ENCODE data around the gene SLC25A11. TPM values are rescaled to one million over a fixed set of nuclear protein-coding genes. Genes with fewer than 3 reads are reported as not detected.
A peak's percentile ranks its signal among the peaks of the same experiment; 100 is the strongest.

Gene SLC25A11
- total RNA-seq, 2 donors from 2014 or later, result 40.4 to 43.8 TPM

DNA sequence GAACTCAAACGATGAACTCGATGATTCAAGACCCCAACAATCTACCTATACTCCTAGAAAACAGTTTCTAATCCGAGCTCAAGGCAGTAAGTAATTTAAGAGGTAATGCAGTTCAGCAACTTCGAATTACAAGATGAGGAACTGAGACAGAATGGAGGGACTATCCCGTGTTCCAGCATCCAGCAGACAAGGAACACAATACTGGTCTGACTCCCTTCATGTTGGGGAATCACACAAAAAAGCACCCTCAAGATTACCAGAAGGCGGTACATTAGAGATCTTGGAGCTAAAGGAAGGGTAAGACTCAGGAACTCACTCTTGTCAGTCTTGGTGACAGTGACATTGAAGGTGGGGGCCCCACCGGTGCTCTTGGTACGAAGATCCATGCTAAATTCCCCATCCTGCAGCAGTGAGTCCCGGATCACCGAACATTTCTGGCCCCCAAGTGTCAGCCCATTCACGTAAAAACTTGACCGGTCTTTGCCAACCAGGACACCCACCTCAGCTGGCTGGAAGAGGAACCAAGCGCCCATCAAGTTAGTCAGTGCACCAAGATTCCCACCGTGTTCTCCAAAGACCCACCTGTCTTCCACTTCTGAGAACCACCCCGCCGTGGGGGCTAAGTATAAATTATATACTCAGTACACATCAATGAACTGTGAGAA, 6.6 kb upstream of the SLC25A11 start:
- H3K36me3 Mint-ChIP-seq (ENCODE audit: insufficient read depth in 2 of 2), result peaks cover 32 to 46% of the 10 kb centered on the region in 2 donors
- peaks cover 68% of the 10 kb centered on the region for H3K4me1 Mint-ChIP-seq (ENCODE audit: low read depth)
- no peaks in the 10 kb centered on the region for H3K27me3 Mint-ChIP-seq (ENCODE audit: low read depth)
- no peak for ATAC-seq (replicated peaks in 1 of 2)
- no peaks in the 10 kb centered on the region for H3K9me3 Mint-ChIP-seq
- peak overlapping the region; percentile 95 for H3K27ac Mint-ChIP-seq
- H3K4me3 Mint-ChIP-seq, result peak overlapping the region; percentile 93 to 98
- no peak for DNase-seq

- Mint-ChIP-seq H3K4me3 (peak overlapping the region; percentile 93 to 98), H3K27me3 (ENCODE audit: low read depth) (no peaks in the 10 kb centered on the region), H3K9me3 (no peaks in the 10 kb centered on the region), H3K36me3 (ENCODE audit: insufficient read depth in 2 of 2) (peaks cover 35 to 51% of the 10 kb centered on the region in 2 donors), H3K27ac (peak overlapping the region; percentile 95), H3K4me1 (ENCODE audit: low read depth) (peaks cover 68% of the 10 kb centered on the region)
- DNase-seq, result no peak
- no peak for ATAC-seq (replicated peaks in 1 of 2)
Observed at GRCh38 chr17:4945944-4946280, 6.1 kb upstream of the SLC25A11 start.

GRCh38 chr17:4945176-4945943, 5.5 kb upstream of the SLC25A11 start:
- ATAC-seq (replicated peaks in 1 of 2), result peak; percentile 44 to 54
- peaks cover 63% of the 10 kb centered on the region for H3K4me1 Mint-ChIP-seq (ENCODE audit: low read depth)

DNA sequence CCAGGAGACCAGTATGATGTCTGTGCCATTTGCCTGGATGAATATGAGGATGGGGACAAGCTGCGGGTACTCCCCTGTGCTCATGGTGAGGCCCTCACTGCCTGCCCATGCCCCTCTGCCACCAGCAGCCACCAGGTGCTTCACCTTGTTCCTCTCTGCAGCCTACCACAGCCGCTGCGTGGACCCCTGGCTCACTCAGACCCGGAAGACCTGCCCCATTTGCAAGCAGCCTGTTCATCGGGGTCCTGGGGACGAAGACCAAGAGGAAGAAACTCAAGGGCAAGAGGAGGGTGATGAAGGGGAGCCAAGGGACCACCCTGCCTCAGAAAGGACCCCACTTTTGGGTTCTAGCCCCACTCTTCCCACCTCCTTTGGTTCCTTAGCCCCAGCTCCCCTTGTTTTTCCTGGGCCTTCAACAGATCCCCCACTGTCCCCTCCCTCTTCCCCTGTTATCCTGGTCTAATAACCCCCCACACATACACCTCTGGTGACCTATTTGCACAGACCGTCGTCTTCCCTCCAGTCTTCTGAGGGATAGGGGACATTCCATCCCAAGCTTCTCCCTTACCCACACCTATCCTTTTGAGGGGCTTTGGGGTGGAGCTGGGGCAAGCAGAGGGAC, 4.8 kb upstream of the SLC25A11 start:
- Mint-ChIP-seq H3K4me1 (ENCODE audit: low read depth) (peaks cover 61% of the 10 kb centered on the region), H3K4me3 (peak overlapping the region; percentile 93 to 98), H3K9me3 (no peaks in the 10 kb centered on the region), H3K36me3 (ENCODE audit: insufficient read depth in 2 of 2) (peaks cover 39 to 59% of the 10 kb centered on the region in 2 donors), H3K27ac (peak overlapping the region; percentile 94), H3K27me3 (ENCODE audit: low read depth) (no peaks in the 10 kb centered on the region)
- ATAC-seq (replicated peaks in 1 of 2) (no peak), DNase-seq (peak; percentile 35 to 48)

More at GRCh38 chr17:4945176-4945943, 5.5 kb upstream of the SLC25A11 start:
- DNase-seq, result peak; percentile 90 to 93
- no peaks in the 10 kb centered on the region for H3K9me3 Mint-ChIP-seq
- peak overlapping the region; percentile 94 for H3K27ac Mint-ChIP-seq
- peak overlapping the region; percentile 93 to 98 for H3K4me3 Mint-ChIP-seq
- peaks cover 37 to 55% of the 10 kb centered on the region in 2 donors for H3K36me3 Mint-ChIP-seq (ENCODE audit: insufficient read depth in 2 of 2)
- H3K27me3 Mint-ChIP-seq (ENCODE audit: low read depth), result no peaks in the 10 kb centered on the region

DNA sequence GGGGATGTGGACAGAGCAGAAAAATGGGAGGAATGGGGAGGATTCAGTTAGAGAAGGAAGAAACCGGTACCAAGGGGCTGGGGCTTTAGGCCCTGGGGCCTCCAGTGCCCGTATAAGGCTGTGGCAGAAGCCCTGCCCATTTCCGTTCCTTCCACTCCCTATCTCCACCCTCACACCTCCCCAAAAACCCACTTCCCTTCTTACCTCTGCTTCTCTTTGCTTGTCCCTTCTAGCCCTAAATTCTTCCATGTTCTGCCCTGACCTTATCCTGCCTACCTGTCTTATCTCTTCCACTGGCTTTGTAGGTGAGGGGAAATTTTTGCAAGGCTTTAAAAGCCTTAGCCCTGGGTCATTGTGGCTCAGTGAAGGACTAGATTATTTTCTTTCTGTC, 4.3 kb upstream of the SLC25A11 start:
- Mint-ChIP-seq H3K36me3 (ENCODE audit: insufficient read depth in 2 of 2) (peaks cover 39 to 59% of the 10 kb centered on the region in 2 donors), H3K4me1 (ENCODE audit: low read depth) (peaks cover 62% of the 10 kb centered on the region), H3K4me3 (peak overlapping the region; percentile 93 to 98), H3K9me3 (no peaks in the 10 kb centered on the region), H3K27me3 (ENCODE audit: low read depth) (no peaks in the 10 kb centered on the region), H3K27ac (peak overlapping the region; percentile 94)
- DNase-seq, result peak; percentile 66 to 73
- peak; percentile 12 for ATAC-seq (replicated peaks in 1 of 2)

DNA sequence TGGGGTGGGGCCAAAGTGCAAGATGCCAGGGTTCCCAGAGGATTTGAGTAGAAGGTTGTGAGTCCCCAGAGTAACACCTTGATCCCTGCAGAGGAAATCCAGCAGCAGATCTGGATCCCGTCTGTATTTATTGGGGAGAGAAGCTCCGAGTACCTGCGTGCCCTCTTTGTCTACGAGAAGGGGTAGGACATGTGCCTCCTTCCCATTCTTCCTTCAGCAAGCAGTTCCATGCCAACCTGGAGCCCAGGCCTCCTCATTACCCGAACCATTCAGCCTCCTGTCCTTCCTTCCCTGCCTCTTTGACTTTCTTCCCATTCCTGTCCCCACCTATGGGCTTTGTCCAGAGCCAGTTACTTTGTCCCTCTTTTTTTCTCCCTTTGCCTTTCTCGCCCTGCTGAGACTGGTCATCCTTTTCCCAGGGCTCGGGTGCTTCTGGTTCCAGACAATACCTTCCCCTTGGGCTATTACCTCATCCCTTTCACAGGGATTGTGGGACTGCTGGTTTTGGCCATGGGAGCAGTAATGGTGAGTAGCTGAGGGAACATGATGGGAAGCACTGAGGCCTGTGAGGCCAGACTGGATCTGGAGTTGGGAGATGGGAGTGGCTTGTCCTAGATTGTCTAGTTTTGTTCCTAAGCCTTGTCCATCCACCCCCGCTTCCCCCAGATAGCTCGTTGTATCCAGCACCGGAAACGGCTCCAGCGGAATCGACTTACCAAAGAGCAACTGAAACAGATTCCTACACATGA, 3.1 kb upstream of the SLC25A11 start:
- peaks cover 73% of the 10 kb centered on the region for H3K4me1 Mint-ChIP-seq (ENCODE audit: low read depth)
- DNase-seq, result no peak
- no peaks in the 10 kb centered on the region for H3K9me3 Mint-ChIP-seq
- H3K36me3 Mint-ChIP-seq (ENCODE audit: insufficient read depth in 2 of 2), result peaks cover 41 to 59% of the 10 kb centered on the region in 2 donors
- H3K27ac Mint-ChIP-seq, result peak overlapping the region; percentile 26
- peak overlapping the region; percentile 93 to 98 for H3K4me3 Mint-ChIP-seq
- H3K27me3 Mint-ChIP-seq (ENCODE audit: low read depth), result no peaks in the 10 kb centered on the region
- ATAC-seq (replicated peaks in 1 of 2), result no peak

DNA sequence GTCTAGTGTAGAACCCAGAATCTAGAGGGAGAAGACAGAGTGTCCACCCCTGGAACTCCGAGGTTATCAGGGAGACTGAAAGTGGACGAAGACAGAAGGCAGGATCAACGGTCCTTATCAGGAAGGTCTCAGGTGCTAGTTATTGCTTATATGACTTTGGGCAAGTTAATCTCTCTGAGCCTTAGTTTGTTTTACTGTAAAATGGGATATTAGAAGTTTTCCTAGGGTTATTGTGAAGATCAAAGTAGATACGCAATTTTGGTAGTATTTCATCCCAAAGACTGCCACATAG, 1.4 kb upstream of the SLC25A11 start:
- peaks cover 66% of the 10 kb centered on the region for H3K4me1 Mint-ChIP-seq (ENCODE audit: low read depth)
- DNase-seq (no peak), ATAC-seq (replicated peaks in 1 of 2) (no peak)
- peaks cover 34 to 57% of the 10 kb centered on the region in 2 donors for H3K36me3 Mint-ChIP-seq (ENCODE audit: insufficient read depth in 2 of 2)
- H3K27ac Mint-ChIP-seq, result peak overlapping the region; percentile 99
- no peaks in the 10 kb centered on the region for H3K27me3 Mint-ChIP-seq (ENCODE audit: low read depth)
- no peaks in the 10 kb centered on the region for H3K9me3 Mint-ChIP-seq
- peak overlapping the region; percentile 93 to 98 for H3K4me3 Mint-ChIP-seq

- H3K4me1 Mint-ChIP-seq (ENCODE audit: low read depth), result peaks cover 61% of the 10 kb centered on the region
- ATAC-seq (replicated peaks in 1 of 2), result peak in 1 of 2 donors; percentile 5
- H3K27ac Mint-ChIP-seq, result peak overlapping the region; percentile 99
- peak overlapping the region; percentile 93 to 98 for H3K4me3 Mint-ChIP-seq
- peak; percentile 60 to 69 for DNase-seq
- no peaks in the 10 kb centered on the region for H3K9me3 Mint-ChIP-seq
- H3K27me3 Mint-ChIP-seq (ENCODE audit: low read depth), result no peaks in the 10 kb centered on the region
- H3K36me3 Mint-ChIP-seq (ENCODE audit: insufficient read depth in 2 of 2), result peaks cover 31 to 56% of the 10 kb centered on the region in 2 donors
Observed at GRCh38 chr17:4940555-4941318, 891 bp upstream of the SLC25A11 start.

GRCh38 chr17:4939546-4939795, 375 bp downstream of the SLC25A11 start:
- H3K4me1 Mint-ChIP-seq (ENCODE audit: low read depth), result peaks cover 51% of the 10 kb centered on the region
- ATAC-seq (replicated peaks in 1 of 2), result peak in 1 of 2 donors; percentile 3
- no peaks in the 10 kb centered on the region for H3K9me3 Mint-ChIP-seq
- H3K36me3 Mint-ChIP-seq (ENCODE audit: insufficient read depth in 2 of 2), result peaks cover 24 to 46% of the 10 kb centered on the region in 2 donors
- no peak overlapping the region for H3K27ac Mint-ChIP-seq
- no peak for DNase-seq
- peak overlapping the region; percentile 93 to 98 for H3K4me3 Mint-ChIP-seq
- H3K27me3 Mint-ChIP-seq (ENCODE audit: low read depth), result no peaks in the 10 kb centered on the region

DNA sequence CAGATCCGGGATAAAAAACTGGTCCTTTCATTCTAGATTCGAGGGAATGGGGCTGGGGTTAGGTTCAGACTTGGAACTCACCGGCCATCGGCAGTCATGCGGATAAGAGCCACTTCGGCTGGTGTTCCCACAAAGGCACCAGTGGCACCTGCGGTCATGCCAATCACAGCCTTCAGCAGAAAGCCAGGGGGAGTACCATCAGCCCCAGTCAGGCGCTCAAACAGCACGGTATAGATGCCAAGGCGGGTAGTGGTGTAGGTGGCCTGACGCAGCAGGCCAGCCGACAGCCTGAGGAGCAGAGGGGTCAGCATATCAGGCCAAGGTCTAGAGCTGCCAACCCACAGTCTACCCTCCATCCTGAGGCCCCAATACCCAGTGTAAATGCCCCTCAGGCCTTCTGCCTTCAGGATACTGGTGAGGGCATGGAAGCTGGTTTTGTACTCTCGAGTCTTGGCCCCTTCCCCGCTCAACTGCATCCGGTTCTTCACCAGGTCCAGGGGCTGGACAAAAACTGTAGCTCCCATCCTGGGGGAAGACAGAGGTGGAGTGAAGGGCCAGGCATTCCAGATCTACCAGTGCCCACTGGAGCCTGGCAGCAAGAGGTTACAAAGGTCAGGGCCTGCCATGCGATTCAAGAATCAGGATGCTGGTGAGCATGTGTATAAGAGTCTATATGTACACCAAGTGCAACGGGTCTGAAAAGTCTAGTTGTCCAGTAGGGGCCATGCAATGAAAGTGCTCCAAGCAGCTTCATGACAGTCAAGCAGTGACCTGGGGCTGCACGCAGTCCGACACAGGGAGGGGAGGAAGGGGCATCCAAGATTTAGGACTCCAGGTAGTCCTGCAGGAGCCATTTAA, 929 bp downstream of the SLC25A11 start:
- no peak for DNase-seq
- ATAC-seq (replicated peaks in 1 of 2), result no peak
- Mint-ChIP-seq H3K36me3 (ENCODE audit: insufficient read depth in 2 of 2) (peaks cover 19 to 40% of the 10 kb centered on the region in 2 donors), H3K27ac (peak overlapping the region; percentile 77), H3K4me3 (peak overlapping the region; percentile 93 to 98), H3K9me3 (no peaks in the 10 kb centered on the region), H3K4me1 (ENCODE audit: low read depth) (peaks cover 51% of the 10 kb centered on the region), H3K27me3 (ENCODE audit: low read depth) (no peaks in the 10 kb centered on the region)

DNA sequence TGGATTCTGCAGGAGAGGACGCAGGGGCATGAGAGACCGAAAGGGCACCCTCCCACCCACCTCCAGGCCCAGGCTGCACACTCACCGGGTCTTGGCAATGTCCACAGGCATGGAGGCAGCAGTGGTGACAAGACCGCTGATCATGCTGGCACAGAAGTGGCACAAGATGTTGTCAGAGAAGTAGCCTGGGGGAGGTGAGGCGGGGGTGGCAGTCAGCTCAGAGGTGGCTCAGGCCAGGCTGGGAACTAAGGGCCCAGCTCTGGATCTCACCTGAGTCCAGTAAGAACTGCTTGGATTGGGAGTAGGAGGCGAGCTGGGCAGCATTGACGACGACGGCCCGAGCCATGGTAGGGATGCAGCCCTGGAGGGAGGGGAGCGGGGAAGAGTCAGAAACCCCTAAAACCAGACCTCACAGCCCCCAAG, 1.8 kb downstream of the SLC25A11 start:
- Mint-ChIP-seq H3K4me3 (peak overlapping the region; percentile 93 to 98), H3K27ac (peak overlapping the region; percentile 77), H3K27me3 (ENCODE audit: low read depth) (no peaks in the 10 kb centered on the region), H3K36me3 (ENCODE audit: insufficient read depth in 2 of 2) (peaks cover 17 to 33% of the 10 kb centered on the region in 2 donors), H3K9me3 (no peaks in the 10 kb centered on the region), H3K4me1 (ENCODE audit: low read depth) (peaks cover 43% of the 10 kb centered on the region)
- DNase-seq, result no peak
- no peak for ATAC-seq (replicated peaks in 1 of 2)

DNA sequence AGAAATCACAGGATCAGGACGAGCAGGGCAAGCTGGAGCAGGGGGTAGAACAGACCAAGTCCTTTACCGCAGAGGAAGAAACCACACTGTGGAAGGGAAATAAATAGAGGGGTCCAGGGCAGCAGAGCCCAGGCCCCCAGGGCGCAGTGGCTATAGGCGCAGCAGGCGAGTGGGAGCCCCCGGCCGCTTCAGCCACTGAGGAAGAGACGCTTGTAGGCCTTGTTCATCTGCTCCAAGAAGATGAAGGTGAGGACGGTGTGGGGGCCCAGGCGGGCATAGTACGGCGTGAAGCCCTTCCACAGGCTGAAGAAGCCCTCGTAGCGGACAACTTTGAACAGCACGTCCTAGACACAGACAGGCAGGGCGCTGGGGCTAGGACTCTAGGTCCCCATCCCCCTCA, 2.3 kb downstream of the SLC25A11 start:
- Mint-ChIP-seq H3K27ac (no peak overlapping the region), H3K36me3 (ENCODE audit: insufficient read depth in 2 of 2) (peaks cover 14 to 31% of the 10 kb centered on the region in 2 donors), H3K9me3 (no peaks in the 10 kb centered on the region)

More for the DNA sequence above, 2.3 kb downstream of the SLC25A11 start:
- Mint-ChIP-seq H3K4me1 (ENCODE audit: low read depth) (peaks cover 38% of the 10 kb centered on the region), H3K27me3 (ENCODE audit: low read depth) (no peaks in the 10 kb centered on the region), H3K4me3 (peak overlapping the region in 1 of 2 donors; percentile 98)
- DNase-seq (no peak), ATAC-seq (replicated peaks in 1 of 2) (no peak)

Measured in activated T-cell treated with anti-CD3 and anti-CD28 coated beads, Interleukin-2, amount 50 U/mL, for 72 hours (primary cell).